Stimulated activated CD4-positive, alpha-beta T cell treated with anti-CD3 and anti-CD28 coated beads, Interleukin-2, amount 100 ng/mL, for 24 hours (primary cell): Measurements from ENCODE around the gene RPTOR.

Experiments used
- DNase-seq, 2 donors: peaks; one replicate each; pipeline ENCODE4 v3.0.0-alpha.2; 2020

Gene RPTOR

GRCh38 chr17:80594431-80595269 is 50.0 kb downstream of the RPTOR start:
- DNase-seq, result no peak

GRCh38 chr17:80596760-80597608 is 52.3 kb downstream of the RPTOR start:
- peak; percentile 31 to 39 for DNase-seq

DNA sequence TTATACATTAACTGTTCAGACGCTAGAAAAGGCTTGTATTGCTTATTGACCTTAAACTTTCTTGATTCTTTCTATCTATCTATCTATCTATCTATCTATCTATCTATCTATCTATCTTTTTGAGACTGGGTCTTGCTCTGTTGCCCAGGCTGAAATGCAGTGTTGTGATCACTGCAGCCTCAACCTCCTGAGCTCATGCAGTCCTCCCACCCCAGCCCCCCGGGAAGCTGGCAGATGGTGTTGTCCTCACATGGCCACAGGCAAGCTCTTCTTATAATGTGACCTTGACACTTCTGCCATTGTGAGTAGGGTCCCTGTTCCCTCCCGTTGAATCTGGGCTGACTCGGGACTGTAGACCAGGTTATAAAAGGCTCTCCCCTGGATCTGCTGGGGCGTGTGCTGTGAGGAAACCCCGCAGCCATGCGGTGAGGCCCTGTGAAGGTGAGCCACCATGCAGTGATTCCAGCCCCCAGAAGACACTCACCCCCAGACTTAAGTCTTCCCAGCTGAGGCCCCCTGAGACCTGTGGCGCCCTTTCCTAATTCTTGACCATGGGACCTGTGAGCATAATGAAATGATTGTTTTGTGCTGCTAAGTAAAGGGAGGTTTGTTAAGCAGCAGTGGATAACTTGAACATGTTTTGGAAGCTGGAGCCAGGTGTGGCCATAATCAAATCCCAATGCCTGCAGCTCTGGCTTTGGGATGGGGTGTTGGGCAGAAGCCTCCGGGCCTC is 54.3 kb downstream of the RPTOR start:
- DNase-seq, result no peak

DNA sequence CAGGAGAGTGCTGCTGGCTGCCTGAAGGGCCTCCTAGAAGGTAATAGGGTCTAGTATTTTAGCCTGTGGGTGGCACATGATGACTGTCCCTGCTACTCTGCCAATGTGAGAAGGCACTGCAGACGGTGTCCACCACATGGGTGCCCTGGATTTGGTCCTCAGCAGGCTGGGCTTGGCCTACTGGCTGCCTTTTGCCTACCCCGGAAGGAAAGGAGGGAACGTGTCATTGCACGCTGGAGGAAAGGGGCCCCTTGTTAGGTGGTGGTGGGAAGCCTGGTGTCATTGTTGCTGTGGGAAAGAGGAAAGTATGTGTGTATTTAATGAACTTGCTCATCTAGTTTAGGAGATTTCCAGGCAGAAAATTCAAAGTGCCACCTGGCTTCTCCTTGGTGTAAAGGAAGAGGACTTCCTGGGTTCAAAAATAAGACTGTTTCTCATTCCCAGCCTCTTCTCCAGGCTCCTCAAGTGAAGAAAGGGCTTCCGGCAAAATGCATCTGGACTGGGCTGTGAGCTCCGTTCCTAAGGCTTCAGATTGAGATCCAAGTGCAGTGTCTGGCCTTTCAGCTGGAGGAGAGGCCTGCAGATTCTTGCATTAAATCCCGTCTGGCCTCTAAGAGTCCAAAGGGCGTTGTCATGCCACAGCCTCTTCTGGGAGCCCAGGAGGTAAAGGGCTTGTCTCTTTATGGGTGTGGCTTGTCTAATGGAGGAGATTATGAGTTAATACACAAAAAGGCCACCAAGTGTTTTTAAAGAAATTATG is 55.1 kb downstream of the RPTOR start:
- no peak for DNase-seq

- no peak for DNase-seq
Measured at GRCh38 chr17:80601146-80601545, 56.5 kb downstream of the RPTOR start.

DNA sequence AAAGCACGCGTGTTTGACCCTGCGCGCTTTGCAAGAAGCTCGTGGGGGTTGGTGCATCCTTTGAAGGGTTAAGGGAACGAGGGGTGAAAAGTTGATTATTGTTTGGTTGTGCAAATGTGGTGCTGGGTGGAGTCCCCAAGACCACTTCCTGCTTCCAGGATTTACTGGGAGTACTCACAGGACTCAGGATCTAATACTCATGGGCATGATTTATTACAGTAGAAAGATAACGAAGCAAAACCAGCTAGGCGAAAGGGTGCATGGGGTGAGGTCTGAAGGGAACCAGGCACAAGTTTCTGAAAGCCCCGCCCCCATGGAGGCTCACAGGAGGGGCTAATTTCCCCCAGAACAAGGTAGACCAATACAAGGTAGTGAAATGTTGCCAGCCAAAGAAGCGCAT is 58.8 kb downstream of the RPTOR start:
- DNase-seq, result no peak

DNA sequence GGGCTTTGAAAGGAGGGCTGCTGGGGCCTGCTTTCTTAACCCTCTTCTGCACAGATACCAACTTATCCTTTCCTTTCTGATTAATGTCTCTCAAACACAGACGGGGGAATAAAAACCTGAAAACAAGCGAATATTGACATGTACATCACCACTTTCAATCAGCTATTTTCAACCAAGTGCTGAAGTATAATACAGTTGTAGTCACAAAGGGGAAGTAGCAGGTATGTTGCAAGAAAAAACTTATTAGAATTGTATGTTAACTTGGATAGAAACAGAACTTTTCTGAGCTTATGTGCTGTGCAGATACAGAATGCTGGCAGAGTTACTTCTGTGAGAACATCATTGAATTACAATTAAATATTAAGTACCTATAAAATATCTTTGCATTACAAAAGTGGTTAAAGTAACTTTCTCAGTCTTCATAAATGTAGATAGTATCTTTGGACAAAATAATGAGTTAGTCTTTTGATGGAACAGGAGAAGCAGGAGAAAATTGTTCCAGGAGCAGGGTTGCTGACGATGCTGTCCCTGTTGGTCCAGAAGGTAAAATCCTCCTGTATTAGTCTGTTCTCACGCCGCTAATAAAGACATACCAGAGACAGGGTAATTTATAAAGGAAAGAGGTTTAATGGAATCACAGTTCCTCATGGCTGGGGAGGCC is 59.5 kb downstream of the RPTOR start:
- no peak for DNase-seq

- DNase-seq, result peak; percentile 14 to 31
Measured at GRCh38 chr17:80604670-80605010, 60.0 kb downstream of the RPTOR start.

GRCh38 chr17:80605326-80606066 is 60.9 kb downstream of the RPTOR start:
- peak; percentile 74 to 79 for DNase-seq

- no peak for DNase-seq
Measured at GRCh38 chr17:80608326-80608725, 63.7 kb downstream of the RPTOR start.

DNA sequence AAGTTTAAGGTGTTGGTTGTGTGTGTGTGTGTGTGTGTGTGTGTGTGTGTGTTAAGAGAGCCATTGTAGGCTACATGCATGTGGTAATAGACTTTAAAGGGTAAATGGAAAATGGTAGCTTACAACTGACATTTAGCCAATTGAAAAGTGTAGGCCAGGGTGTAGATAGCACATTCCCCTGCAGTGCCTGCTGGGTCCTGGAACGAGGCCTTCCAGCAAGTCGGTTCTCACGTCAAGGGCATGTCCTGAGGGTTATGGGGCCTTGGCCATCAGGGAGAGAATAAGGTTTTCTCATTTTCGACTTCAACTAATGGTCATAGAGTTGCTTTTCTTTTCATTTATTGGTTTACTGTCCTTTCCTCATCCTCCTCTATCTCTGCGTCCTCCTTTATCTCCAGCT is 65.1 kb downstream of the RPTOR start:
- no peak for DNase-seq

DNA sequence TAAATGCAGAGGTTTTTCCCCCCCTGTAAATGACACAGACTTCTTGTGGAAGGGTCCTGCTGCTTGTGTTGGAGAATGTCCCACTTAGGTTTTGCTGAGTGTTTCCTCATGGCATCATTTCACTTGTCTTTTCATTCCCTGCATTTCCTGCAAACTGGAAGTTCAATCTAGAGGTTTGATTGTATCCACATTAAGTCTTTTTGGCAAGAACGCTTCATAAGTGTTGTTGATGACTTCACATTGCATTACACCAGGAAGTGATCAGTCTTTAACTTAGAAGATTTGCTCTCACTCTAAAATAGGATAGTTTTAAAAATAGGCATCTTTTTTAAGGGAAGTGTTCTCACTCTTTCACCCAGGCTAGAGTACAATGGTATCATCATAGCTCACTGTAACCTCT is 67.2 kb downstream of the RPTOR start:
- DNase-seq, result no peak

DNA sequence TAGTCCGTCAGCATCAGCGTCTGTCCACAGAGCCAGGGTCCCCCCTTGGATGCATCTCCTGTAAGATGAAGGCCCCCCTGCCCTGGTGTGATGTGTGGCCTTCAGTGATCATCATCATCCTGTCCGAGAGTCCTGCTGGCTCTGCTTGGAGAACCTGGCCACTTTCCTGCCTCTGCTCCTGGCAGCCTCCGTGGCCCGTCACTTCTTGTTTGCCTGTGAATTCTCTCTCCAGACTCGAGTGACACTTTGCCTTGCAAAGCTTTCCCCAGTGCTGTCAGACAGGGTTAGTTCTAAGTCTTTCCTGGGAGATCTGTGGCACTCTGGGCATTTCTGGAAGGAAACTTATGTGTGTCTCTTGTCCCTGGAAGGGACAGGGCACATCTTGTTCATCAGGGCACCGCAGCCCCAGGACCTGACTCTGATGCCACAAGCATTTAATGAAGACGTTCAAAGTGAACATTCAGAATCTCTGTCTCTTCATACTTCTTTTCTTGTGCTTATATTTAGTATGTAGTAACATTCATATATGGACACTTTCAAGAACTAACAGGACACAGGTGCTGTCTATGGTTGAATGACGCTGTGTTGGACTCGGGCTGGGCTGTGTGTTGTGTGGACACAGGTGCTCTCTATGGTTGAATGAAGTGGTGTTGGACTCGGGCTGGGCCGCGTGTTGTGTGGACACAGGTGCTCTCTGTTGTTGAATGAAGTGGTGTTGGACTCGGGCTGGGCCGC is 68.5 kb downstream of the RPTOR start:
- no peak for DNase-seq

DNA sequence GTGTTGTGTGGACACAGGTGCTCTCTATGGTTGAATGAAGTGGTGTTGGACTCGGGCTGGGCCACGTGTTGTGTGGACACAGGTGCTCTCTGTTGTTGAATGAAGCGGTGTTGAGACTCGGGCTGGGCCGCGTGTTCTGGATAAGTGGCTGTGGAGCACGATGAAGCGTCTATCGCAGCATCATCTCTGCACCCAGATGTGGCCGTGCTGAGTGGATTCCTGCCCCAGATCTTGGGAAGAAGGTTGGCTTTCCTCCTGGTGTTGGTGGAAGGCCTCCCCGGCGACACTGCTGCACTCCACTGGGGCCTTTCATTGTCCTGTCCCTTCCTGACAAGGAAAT is 69.1 kb downstream of the RPTOR start:
- DNase-seq, result no peak

DNA sequence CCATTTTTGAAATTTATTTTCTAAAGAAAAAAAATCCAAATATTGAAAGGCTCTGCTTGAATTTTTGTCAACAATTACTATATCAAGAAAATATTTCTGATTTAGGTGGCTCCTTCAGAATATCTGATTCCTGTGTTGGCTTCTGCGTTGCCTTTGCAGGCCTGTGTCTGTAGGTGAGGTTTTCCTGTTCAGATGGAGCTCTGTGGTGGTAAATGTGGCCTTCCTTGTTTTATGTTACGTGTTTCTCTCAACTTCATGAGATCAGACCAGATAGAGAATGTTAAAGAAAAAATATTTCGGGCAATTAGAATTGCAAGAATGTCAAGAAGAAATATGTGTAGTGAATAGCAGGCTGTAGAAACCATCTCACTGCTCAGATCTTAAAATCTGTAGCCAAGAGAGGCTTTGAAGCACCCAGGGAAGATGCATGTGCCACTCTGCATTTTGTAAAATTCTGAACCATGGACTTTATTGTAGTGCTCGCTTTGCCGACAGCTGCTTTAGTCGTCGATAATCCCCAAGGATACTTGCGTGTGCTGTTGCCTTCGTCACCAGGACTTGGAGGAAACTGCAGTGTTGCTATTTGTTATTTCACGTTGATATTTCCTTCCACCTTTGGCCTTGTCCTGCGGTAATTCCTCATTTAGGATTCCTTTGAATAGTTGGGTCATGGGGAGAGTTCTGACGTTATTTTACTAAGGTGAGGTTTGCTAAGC is 69.9 kb downstream of the RPTOR start:
- no peak for DNase-seq

DNA sequence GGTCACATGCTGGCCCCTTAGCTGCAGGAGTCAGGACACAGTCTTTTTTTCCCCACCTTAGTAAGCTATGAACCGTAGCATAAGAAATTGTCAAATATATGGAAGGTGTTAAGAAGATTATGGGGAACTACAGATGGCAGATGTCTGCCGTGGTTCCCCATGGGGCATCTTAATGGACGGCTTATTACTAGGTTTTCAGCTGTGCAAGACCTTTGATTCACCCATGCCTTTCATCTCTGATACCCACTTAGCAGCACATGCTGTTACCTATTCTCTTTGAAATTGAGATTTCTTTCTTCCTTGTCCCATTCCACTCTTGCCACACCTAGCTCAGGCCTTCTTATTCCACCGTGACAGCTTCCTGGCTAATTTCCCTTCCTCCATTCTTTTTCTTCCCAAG is 70.7 kb downstream of the RPTOR start:
- no peak for DNase-seq

DNA sequence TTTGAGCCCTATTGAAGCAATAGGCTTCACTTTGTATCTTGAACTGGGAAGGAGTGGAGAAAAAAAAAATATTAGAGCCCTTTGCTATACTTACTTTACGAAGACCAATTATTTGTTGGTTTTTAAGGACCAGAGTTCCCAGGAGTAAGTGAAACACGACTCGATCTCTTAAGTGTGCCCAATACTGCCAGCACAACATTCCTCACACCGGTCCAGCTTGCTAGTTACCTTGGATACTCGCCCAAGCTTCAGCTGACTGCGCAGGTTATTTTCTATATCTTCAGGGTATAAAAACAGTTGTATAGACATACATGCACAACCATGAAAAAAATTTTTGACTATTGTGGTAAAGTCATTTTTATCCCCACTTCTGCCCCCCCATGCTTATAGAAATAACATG is 72.1 kb downstream of the RPTOR start:
- DNase-seq, result no peak

- DNase-seq, result peak in 1 of 2 donors; percentile 40
Measured at GRCh38 chr17:80618304-80618703, 73.7 kb downstream of the RPTOR start.

GRCh38 chr17:80619535-80620235 is 75.0 kb downstream of the RPTOR start:
- no peak for DNase-seq
